SH-SY5Y (cell line): ENCODE measurements around the gene MPC1.

Experiments used
- GATA2 ChIP-seq: IDR thresholded peaks from 2 replicates; pipeline ENCODE4 v1.6.1; 2011; ENCODE audit warnings: mild to moderate bottlenecking, low read depth, low read length
- GATA3 ChIP-seq: IDR thresholded peaks from 2 replicates; pipeline ENCODE4 v1.6.1; 2011; ENCODE audit warnings: low read depth, mild to moderate bottlenecking, low read length, moderate library complexity

The MPC1 gene

GRCh38 chr6:166344240-166344639 is 38.5 kb downstream of the MPC1 start:
- TF ChIP-seq GATA3 (no peak), GATA2 (no peak)

- no peak for TF ChIP-seq GATA2
- TF ChIP-seq GATA3: no peak
These were observed 39.6 kb downstream of the MPC1 start for GRCh38 chr6:166343150-166343487.

DNA sequence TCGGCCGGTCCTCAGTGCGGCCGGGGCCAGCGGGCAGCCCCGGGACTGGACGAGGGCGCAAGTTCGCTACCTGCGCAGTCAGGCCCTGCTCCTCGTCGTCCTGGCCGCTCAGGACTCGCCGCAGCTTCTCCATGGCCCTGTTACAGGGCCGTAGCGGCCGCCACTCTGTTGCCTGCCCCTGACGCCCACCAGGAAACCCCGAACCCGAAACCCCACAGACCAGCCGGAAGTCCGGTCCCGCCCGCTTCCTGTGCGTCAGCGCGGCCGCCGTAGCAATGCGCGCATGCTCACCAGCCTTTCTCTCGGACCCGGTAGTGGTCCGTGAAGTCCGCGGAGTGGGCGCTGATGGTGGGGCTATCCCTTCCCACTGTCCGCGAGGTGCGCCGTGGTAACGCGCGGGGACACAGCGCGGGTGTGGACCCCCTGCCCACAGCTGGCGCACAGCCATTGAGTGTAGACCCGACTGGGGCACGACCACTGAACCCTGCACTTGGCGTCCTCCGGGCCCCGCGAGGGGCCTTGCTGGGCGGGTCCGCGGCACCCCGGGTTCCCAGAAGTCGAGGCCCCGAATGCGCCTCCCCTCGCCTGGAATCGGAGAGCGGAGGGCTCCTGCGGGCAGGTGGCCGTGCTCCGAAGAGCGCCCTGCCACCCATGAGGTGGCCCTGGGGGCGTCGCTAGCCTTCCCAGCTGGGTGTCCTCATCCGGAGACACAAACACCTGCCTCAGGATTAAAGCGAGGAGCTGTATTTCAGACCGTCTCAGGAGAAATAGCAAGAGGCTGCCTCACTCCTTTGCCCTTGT is 40.2 kb downstream of the MPC1 start, which contains the start of gene SFT2D1:
TSS of gene SFT2D1 (minus strand) at position 197 of the 801 bp plus-strand sequence. CDS start at position 133, 64 bp downstream.
- no peak for TF ChIP-seq GATA3
- TF ChIP-seq GATA2: no peak

- TF ChIP-seq GATA2 (no peak), GATA3 (no peak)
These were observed 40.8 kb downstream of the MPC1 start for GRCh38 chr6:166341977-166342348.

DNA sequence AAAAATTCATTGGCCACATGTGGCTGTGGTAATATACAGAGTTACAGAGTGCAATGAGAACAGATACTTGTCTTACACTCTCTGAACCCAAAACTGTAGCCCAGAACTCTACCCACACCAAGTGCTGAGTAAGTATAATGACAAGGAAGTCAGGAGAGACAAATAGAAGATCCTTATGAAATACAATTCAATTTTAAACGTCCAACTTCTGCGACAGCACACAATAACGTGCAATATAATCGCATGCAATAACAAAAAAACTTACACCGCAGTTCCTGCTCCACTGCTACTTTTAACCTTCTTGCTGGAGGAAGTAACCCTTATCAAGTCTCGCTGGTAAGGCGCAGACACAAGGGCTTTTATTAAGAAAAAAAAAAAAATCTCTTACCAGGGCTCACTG is 41.3 kb downstream of the MPC1 start:
- TF ChIP-seq GATA3: no peak

GRCh38 chr6:166338854-166339253 is 43.9 kb downstream of the MPC1 start:
- TF ChIP-seq GATA3 (no peak), GATA2 (no peak)

DNA sequence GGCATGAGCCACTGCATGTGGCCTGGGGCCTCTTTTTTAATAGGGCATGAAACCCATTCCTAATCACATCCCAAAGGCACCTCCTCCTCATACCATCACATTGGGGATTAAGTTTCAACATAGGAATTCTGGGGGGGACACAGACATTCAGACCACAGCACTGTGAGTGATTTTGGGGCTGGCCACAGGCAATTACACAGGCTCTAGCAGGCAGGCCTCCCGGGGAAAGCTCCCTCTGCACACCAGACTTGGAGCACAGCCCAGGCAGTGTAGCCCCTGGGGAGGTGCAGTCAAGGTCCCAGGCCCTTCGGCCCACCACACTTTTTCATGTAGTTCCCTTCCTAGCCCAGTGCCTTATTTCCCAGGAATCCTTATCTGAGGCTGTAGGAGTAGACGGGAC is 45.9 kb downstream of the MPC1 start:
- TF ChIP-seq GATA3 (no peak), GATA2 (no peak)

DNA sequence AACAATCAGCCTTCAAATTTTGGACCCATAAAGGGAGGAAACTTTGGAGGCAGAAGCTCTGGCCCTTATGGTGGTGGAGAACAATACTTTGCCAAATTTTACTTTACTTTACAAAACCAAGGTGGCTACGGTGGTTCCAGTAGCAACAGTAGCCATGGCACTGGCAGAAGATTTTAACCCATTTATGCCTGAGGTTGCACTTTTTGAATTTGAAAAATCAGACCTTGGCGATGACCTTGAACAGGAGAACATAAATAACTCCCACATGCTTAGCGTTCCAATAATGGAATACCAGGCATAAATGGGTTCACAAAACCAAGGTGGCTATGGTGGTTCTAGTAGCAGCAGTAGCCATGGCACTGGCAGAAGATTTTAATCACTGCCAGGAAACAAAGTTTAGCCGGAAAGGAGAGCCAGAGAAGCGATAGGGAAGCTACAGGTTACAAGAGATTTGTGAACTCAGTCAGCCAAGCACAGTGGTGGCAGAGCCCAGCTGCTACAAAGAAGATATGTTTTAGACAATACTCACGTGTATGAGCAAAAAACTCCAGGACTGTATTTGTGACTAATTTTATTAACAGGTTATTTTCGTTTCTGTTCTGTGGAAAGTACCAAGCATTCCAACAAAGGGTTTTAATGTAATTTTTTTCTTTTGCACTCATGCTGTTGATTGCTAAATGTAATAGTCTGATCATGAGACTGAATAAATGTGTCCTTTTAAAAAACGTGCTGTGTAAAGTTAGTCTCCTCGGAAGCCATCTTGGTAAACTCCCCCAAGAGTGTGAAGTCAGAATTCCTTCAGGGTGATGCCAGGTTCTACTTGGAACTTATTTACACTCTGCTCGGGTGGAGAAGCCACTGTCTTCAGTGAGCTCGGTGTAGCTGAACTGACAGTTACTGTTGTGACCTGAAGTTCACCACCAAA is 47.1 kb downstream of the MPC1 start:
- no peak for TF ChIP-seq GATA2
- no peak for TF ChIP-seq GATA3

- TF ChIP-seq GATA3 (no peak), GATA2 (no peak)
These were observed 47.9 kb downstream of the MPC1 start for GRCh38 chr6:166334878-166335277.

GRCh38 chr6:166333172-166333995 is 49.4 kb downstream of the MPC1 start:
- no peak for TF ChIP-seq GATA3
- TF ChIP-seq GATA2: no peak

GRCh38 chr6:166331503-166332415 is 51.0 kb downstream of the MPC1 start:
- TF ChIP-seq GATA2 (no peak), GATA3 (no peak)

- TF ChIP-seq GATA3 (no peak), GATA2 (no peak)
These were observed 52.1 kb downstream of the MPC1 start for GRCh38 chr6:166330612-166331011.
